ENCODE measurements around the gene TOMM6. TPM values are rescaled to one million over a fixed set of nuclear protein-coding genes. Genes with fewer than 3 reads are reported as not detected.

TOMM6 gene
- total RNA-seq, 1 experiment from 2014 or later, result 292 TPM

GRCh38 chr6:41836022-41836659, 48.6 kb downstream of the TOMM6 start:
- Histone ChIP-seq H2AFZ (ENCODE audit: low read depth, low read length, poor library complexity, severe bottlenecking) (no peak overlapping the region), H3K27me3 (ENCODE audit: insufficient read depth, low read length) (no peaks in the 10 kb centered on the region), H3K27ac (ENCODE audit: low read depth, low read length) (no peak overlapping the region), H3K79me2 (ENCODE audit: insufficient read depth, low read length) (no peaks in the 10 kb centered on the region), H3K36me3 (ENCODE audit: control insufficient read depth in 1 of 2, insufficient read depth in 2 of 2, low read length in 2 of 2) (no peaks in the 10 kb centered on the region), H3K4me1 (ENCODE audit: control insufficient read depth in 1 of 2, insufficient read depth in 2 of 2, low read length in 2 of 2) (no peaks in the 10 kb centered on the region), H3K9me3 (ENCODE audit: control insufficient read depth in 1 of 2, insufficient read depth in 1 of 2, low read depth in 1 of 2, low read length in 2 of 2) (no peaks in the 10 kb centered on the region), H3K9me2 (ENCODE audit: insufficient read depth) (peaks cover 4% of the 10 kb centered on the region; the same call in 1 of the 2 replicates), H3K4me3 (replicated peaks in 1 of 2; ENCODE audit: low read depth in 1 of 2, low read length in 2 of 2) (no peak overlapping the region), H4K20me1 (ENCODE audit: insufficient read depth) (no peaks in the 10 kb centered on the region), H3K9ac (ENCODE audit: low read length) (no peak overlapping the region), H3K4me2 (ENCODE audit: low read length) (no peak overlapping the region)
- BruUV-seq (replicated peaks), result no TSS peak
- intact Hi-C loops (cut with micrococcal nuclease), result no loop called here
- ChIA-PET RAD21 (ENCODE audit: low non-redundant PET in 1 of 2, low total read pairs in 2 of 2, uncharacterized antibody in 2 of 2, unreplicated experiment in 2 of 2) (no interaction called here), POLR2A (no interaction called here), CTCF (no interaction called here)
- no peak for DNase-seq (ENCODE audit: low read depth, low spot score)
- ATAC-seq, result no peak
- TF ChIP-seq JUND (IDR thresholded peaks at IDR 0.05) (no peak), RAD21 (IDR thresholded peaks at IDR 0.05; ENCODE audit: low read depth) (no peak), MAX (IDR thresholded peaks at IDR 0.05) (no peak), EZH2 (IDR thresholded peaks at IDR 0.05) (no peak), SIN3A (IDR thresholded peaks at IDR 0.05; ENCODE audit: low read depth) (no peak), EGR1 (IDR thresholded peaks at IDR 0.05; ENCODE audit: low read depth) (no peak), POLR2A (IDR thresholded peaks at IDR 0.05; ENCODE audit: borderline replicate concordance, extremely low read depth, insufficient read depth, insufficient read length) (no peak), ATF3 (IDR thresholded peaks at IDR 0.05) (no peak), EZH2phosphoT487 (IDR thresholded peaks at IDR 0.05; ENCODE audit: borderline replicate concordance) (no peak), YY1 (IDR thresholded peaks at IDR 0.05; ENCODE audit: extremely low read depth, insufficient replicate concordance, low read depth, low read length) (no peak)
- TF ChIP-seq, protein P1, sequence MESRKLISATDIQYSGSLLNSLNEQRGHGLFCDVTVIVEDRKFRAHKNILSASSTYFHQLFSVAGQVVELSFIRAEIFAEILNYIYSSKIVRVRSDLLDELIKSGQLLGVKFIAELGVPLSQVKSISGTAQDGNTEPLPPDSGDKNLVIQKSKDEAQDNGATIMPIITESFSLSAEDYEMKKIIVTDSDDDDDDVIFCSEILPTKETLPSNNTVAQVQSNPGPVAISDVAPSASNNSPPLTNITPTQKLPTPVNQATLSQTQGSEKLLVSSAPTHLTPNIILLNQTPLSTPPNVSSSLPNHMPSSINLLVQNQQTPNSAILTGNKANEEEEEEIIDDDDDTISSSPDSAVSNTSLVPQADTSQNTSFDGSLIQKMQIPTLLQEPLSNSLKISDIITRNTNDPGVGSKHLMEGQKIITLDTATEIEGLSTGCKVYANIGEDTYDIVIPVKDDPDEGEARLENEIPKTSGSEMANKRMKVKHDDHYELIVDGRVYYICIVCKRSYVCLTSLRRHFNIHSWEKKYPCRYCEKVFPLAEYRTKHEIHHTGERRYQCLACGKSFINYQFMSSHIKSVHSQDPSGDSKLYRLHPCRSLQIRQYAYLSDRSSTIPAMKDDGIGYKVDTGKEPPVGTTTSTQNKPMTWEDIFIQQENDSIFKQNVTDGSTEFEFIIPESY (IDR thresholded peaks at IDR 0.05; ENCODE audit: extremely low read depth, insufficient replicate concordance, low read length), result no peak
